ENCODE data around the gene SUGCT.

- no peak for TF ChIP-seq EP300 (IDR thresholded peaks at IDR 0.05)
- TF ChIP-seq POLR2AphosphoS5 (IDR thresholded peaks at IDR 0.05) = no peak
- TF ChIP-seq CTCF (IDR thresholded peaks at IDR 0.05) = no peak
Measured at GRCh38 chr7:40845943-40846342, 711.1 kb downstream of the SUGCT start.

Measured in stomach (tissue), 4 donors.